Stimulated activated memory B cell treated with anti-CD40 and anti-IgM and Interleukin-4, amounts not matched to agents 10 μg/mL and 1 μg/mL and 100 μg/mL, for 72 hours (primary cell): ENCODE results near the gene SLC24A4.

ENCODE experiments used
- ATAC-seq: fragments of 150-1000 bp; cut with Tn5 transposase; 2 replicates; pipeline ENCODE4 v1.10.0; 2021
- H3K27ac Mint-ChIP-seq: one replicate; pipeline ENCODE4 v1.8.0; 2022; ENCODE audit warnings: mild to moderate bottlenecking, mixed read lengths
- H3K27me3 Mint-ChIP-seq: one replicate; pipeline ENCODE4 v1.8.0; 2022; ENCODE audit warnings: mixed read lengths
- H3K36me3 Mint-ChIP-seq: one replicate; pipeline ENCODE4 v1.8.0; 2022; ENCODE audit warnings: mixed read lengths
- H3K4me1 Mint-ChIP-seq: one replicate; pipeline ENCODE4 v1.8.0; 2022; ENCODE audit warnings: mixed read lengths
- H3K4me3 Mint-ChIP-seq: one replicate; pipeline ENCODE4 v1.8.0; 2022; ENCODE audit warnings: mild to moderate bottlenecking, moderate library complexity, mixed read lengths
- H3K9me3 Mint-ChIP-seq: one replicate; pipeline ENCODE4 v1.8.0; 2022; ENCODE audit warnings: mixed read lengths

SLC24A4 gene

GRCh38 chr14:92516344-92516965 lies 193.5 kb downstream of the SLC24A4 start:
- no peaks in the 10 kb centered on the region for H3K27me3 Mint-ChIP-seq
- no peak for ATAC-seq
- peaks cover 8% of the 10 kb centered on the region for H3K36me3 Mint-ChIP-seq
- no peak overlapping the region for H3K4me3 Mint-ChIP-seq
- peaks cover 48% of the 10 kb centered on the region for H3K4me1 Mint-ChIP-seq
- peaks cover 5% of the 10 kb centered on the region for H3K9me3 Mint-ChIP-seq
- H3K27ac Mint-ChIP-seq = peak overlapping the region; percentile 17

- H3K4me1 Mint-ChIP-seq = peaks cover 46% of the 10 kb centered on the region
These were observed 194.1 kb downstream of the SLC24A4 start for GRCh38 chr14:92516966-92517506.

GRCh38 chr14:92517761-92518160 lies 194.8 kb downstream of the SLC24A4 start:
- Mint-ChIP-seq H3K4me1 (peaks cover 40% of the 10 kb centered on the region), H3K36me3 (peaks cover 11% of the 10 kb centered on the region), H3K27ac (peak overlapping the region; percentile 5), H3K27me3 (no peaks in the 10 kb centered on the region), H3K9me3 (peaks cover 5% of the 10 kb centered on the region), H3K4me3 (no peak overlapping the region)
- no peak for ATAC-seq

More at GRCh38 chr14:92516966-92517506, 194.1 kb downstream of the SLC24A4 start:
- peaks cover 11% of the 10 kb centered on the region for H3K36me3 Mint-ChIP-seq
- no peak for ATAC-seq
- H3K4me3 Mint-ChIP-seq = no peak overlapping the region
- H3K9me3 Mint-ChIP-seq = peaks cover 5% of the 10 kb centered on the region
- peak overlapping the region; percentile 17 for H3K27ac Mint-ChIP-seq
- H3K27me3 Mint-ChIP-seq = no peaks in the 10 kb centered on the region

DNA sequence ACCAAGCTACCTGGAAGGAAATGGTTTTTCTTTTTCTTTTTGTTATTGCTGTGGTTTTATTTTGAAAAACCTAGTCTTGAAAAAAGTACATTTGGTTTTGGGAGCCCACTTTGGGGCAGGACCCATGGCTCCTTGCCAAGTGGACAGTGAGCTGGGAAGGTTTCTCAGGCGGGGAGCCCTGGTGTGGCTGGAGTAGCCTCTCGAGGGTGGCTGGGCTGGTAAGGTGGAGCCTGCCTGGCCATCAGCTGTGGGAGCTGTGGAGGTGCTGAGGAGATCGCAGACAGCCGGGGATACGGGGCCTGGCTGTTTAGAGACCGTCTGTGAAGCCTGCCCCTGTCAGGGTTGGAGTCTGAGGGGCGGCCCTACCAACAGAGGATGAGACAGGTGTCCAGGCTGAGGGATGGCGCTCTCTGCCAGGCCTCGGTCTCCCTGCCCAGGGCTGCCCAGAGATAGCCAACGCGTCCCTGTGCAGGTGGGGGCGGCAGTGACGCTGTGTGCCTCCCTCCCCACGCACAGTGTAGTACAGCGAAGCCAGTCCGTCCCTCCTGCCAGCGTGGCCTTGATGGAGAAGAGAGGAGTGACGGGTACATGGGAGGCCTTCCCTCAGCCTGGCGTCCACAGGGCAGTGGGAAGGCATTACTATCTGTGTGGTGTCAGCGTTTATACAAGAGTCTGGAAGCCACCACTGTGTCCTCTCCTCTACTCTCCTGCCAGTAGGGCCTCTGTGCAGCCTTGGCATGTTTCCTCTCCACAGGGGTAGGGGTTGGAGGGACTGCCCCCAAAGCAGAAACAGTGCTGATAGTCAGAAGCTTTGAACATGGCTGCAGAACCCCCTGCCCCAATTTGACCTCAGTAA lies 196.5 kb downstream of the SLC24A4 start:
- Mint-ChIP-seq H3K4me1 (peaks cover 40% of the 10 kb centered on the region), H3K27me3 (no peaks in the 10 kb centered on the region), H3K27ac (peak overlapping the region; percentile 38), H3K4me3 (no peak overlapping the region), H3K36me3 (peaks cover 11% of the 10 kb centered on the region), H3K9me3 (peaks cover 5% of the 10 kb centered on the region)
- ATAC-seq = peak; percentile 9

DNA sequence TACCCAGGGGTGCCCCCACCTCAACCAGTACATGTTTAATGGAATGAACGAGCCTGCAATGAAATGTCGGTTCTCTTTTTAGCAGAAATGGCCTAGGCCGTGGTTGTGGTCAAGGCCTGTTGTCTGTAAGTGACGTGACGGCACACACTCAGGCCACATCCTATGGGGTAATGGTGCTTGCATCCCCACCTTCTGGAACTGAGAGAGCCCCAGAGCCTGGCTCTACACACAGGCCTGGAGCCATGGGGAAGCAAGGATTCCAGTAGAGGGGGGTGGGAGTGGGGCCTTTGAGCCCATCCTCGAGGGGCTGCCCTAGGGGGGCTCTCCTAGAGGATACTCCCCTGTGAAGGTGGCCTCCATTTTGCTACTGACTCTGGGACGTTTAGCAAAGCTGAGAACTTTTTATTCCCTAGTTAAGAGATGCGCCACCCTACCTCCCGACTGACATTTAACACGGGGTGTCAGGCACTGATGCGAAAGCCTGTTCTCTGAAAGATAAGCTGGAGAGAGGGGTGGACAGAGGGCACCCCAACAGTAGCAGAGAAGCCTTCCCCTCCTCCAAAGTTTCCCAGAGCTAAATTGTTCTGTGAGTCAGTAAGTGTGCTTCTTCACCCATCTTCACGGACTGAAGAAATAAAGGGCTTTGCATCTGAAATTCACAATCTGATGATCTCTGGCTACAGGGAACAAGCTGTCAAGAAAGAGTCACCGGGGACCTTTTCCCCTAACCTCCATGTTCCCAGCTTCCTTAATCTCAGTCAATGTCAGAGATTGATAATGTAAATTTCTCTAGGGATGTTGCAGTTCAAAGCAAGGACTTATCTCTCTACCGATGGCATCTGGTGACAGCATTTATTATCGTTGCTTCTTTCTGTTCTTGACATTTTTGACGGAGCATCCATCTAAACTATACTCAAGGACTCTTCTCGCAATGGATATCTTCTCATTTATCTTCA lies 197.4 kb downstream of the SLC24A4 start:
- no peaks in the 10 kb centered on the region for H3K27me3 Mint-ChIP-seq
- peaks cover 5% of the 10 kb centered on the region for H3K9me3 Mint-ChIP-seq
- peak; percentile 42 for ATAC-seq
- H3K4me1 Mint-ChIP-seq = peaks cover 33% of the 10 kb centered on the region
- H3K4me3 Mint-ChIP-seq = no peak overlapping the region
- no peak overlapping the region for H3K27ac Mint-ChIP-seq
- H3K36me3 Mint-ChIP-seq = peaks cover 11% of the 10 kb centered on the region

GRCh38 chr14:92521058-92521415 lies 198.1 kb downstream of the SLC24A4 start:
- Mint-ChIP-seq H3K4me1 (peaks cover 27% of the 10 kb centered on the region), H3K4me3 (no peak overlapping the region), H3K9me3 (peaks cover 5% of the 10 kb centered on the region), H3K27me3 (no peaks in the 10 kb centered on the region), H3K27ac (no peak overlapping the region), H3K36me3 (peaks cover 11% of the 10 kb centered on the region)
- ATAC-seq = no peak

- H3K4me3 Mint-ChIP-seq = no peak overlapping the region
- peaks cover 16% of the 10 kb centered on the region for H3K4me1 Mint-ChIP-seq
- H3K9me3 Mint-ChIP-seq = peaks cover 5% of the 10 kb centered on the region
- no peak overlapping the region for H3K27ac Mint-ChIP-seq
- H3K27me3 Mint-ChIP-seq = no peaks in the 10 kb centered on the region
- peaks cover 11% of the 10 kb centered on the region for H3K36me3 Mint-ChIP-seq
- no peak for ATAC-seq
These were observed 200.8 kb downstream of the SLC24A4 start for GRCh38 chr14:92523752-92524151.

- Mint-ChIP-seq H3K36me3 (peaks cover 11% of the 10 kb centered on the region), H3K4me3 (no peak overlapping the region), H3K27me3 (no peaks in the 10 kb centered on the region), H3K4me1 (peaks cover 11% of the 10 kb centered on the region), H3K27ac (no peak overlapping the region), H3K9me3 (peaks cover 5% of the 10 kb centered on the region)
- no peak for ATAC-seq
These were observed 201.7 kb downstream of the SLC24A4 start for GRCh38 chr14:92524602-92525185.

DNA sequence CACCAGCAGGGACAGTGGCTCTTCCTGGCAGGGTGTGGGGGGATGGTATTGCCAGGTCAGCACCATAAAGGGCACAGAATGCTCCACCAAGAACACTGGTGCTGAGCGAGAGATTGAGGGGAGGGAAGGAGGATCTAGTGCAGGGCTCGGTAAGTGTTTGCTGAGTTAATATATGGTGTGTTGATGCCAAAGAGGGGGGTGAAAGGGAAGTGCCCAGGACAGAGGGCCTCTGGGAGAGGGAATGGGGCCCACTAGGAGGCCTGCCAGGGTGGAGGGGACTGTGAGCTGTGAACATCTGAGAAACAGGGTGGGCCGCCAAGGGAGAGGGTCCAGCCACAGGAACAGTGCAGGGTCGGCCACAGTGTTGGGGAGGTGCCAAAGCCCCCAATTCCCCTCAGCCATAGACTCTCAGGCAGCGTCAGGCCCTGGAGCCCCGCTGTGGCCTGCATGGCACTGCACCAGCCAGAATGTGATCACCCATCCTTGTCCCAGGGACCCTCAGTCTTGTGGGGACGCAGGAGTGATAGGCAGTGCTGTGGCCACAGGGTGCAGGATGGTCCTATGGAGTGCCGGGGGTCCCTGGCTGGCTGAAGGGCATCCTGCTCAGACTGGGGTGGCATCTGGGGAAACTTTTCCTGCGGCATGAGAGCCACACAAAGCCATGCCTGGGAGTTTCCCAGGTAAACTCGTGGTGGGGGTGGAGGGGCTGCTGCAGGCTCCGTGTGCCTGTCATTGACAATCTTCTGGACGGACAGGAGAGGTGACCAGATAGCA lies 202.5 kb downstream of the SLC24A4 start:
- Mint-ChIP-seq H3K36me3 (peaks cover 11% of the 10 kb centered on the region), H3K9me3 (peaks cover 5% of the 10 kb centered on the region), H3K4me1 (peaks cover 16% of the 10 kb centered on the region), H3K27me3 (no peaks in the 10 kb centered on the region), H3K27ac (no peak overlapping the region), H3K4me3 (no peak overlapping the region)
- ATAC-seq = no peak

DNA sequence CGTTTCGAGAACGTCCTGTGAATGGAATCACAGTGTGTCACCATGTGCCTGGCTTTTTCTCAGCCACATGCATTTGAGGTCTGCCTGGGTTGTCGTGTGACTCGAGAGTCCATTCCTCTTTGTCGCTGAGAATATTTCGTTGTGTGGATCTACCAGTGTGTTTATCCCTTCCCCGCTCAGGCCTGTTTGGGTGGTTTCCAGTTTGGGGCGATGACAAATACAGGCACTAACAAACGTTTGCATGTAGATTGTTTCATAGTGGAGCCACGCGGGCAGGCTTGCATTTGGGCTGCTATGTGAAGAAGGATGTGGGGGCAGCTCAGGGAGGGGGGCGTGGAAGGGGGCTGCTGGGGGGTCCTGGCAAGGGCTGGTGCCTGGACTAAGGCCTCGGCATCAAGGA lies 204.8 kb downstream of the SLC24A4 start:
- Mint-ChIP-seq H3K4me3 (no peak overlapping the region), H3K4me1 (peaks cover 32% of the 10 kb centered on the region), H3K27me3 (no peaks in the 10 kb centered on the region), H3K36me3 (no peaks in the 10 kb centered on the region), H3K9me3 (no peaks in the 10 kb centered on the region), H3K27ac (peak overlapping the region; percentile 4)
- ATAC-seq = no peak

DNA sequence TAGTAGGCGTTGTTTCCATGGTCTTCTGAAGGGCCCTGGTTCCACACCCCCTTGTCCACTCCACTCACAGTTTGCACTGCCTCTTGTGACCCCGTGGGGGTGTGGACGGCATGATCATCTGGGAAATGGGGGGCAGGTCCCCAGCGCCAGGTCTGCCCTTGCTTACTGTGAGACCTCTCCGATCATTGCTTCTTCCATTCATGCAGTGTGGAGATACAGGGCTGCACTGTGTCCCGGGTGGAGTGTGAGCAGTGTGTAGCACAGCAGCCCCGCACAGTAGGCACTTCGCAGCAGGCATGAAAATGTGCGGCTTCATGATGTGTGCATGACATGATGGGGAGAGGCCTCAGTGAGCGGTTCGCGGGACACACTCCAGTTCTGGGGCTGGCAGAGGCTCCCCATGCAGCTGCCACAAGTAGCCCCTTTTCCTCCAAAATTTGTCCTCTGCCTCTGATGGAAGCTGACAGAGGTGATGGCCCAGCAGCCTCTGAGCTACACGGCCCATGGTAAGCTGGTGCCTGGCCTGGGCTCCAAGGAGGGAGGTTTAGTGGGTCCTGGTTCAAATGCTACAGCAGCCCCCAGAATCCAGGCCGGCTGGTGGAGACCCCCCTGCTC lies 205.6 kb downstream of the SLC24A4 start:
- no peaks in the 10 kb centered on the region for H3K27me3 Mint-ChIP-seq
- no peaks in the 10 kb centered on the region for H3K9me3 Mint-ChIP-seq
- H3K27ac Mint-ChIP-seq = no peak overlapping the region
- no peak overlapping the region for H3K4me3 Mint-ChIP-seq
- H3K36me3 Mint-ChIP-seq = no peaks in the 10 kb centered on the region
- ATAC-seq = no peak
- peaks cover 32% of the 10 kb centered on the region for H3K4me1 Mint-ChIP-seq

- no peak overlapping the region for H3K4me3 Mint-ChIP-seq
- no peaks in the 10 kb centered on the region for H3K9me3 Mint-ChIP-seq
- H3K27ac Mint-ChIP-seq = no peak overlapping the region
- no peaks in the 10 kb centered on the region for H3K36me3 Mint-ChIP-seq
- no peaks in the 10 kb centered on the region for H3K27me3 Mint-ChIP-seq
- H3K4me1 Mint-ChIP-seq = peaks cover 35% of the 10 kb centered on the region
- ATAC-seq = no peak
These were observed 206.9 kb downstream of the SLC24A4 start for GRCh38 chr14:92529903-92530302.

DNA sequence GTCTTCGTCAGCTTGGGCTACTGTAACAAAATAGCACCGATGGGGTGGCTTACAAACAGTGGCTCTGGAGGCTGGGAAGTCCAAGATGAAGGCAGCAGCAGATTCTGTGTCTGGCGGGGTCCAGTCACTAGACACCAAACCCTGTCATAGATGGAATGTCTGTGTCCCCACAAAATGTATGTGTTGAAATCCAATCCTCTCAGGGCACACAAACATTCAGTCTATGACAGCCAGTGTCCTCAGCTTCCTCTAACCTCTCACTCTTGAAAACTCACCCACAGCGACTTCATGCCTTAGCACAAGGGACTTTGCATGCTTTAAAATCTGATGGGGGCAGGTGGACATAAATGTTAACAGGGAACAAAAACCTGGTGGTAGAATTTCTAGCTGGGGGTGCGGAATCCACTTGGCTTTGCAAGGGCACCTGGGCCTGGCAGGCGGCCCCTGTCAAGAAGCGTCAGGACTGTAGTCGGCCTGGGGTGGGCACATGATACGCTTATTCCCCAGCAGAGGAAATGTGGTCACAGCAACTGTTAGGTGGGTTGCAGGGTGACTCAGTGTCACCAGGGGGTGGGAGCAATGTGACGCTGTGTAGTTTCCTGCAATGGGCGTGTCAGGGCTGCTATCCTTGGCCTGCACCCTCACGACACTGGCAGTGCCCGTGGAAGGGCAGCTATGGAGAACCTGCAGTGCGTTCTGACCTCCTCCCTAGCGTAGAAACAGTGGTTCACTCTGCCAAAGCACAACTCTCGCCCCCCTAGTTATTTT lies 208.3 kb downstream of the SLC24A4 start:
- Mint-ChIP-seq H3K27ac (peak overlapping the region; percentile 68), H3K27me3 (no peaks in the 10 kb centered on the region), H3K36me3 (no peaks in the 10 kb centered on the region), H3K9me3 (no peaks in the 10 kb centered on the region), H3K4me3 (no peak overlapping the region), H3K4me1 (peaks cover 42% of the 10 kb centered on the region)
- ATAC-seq = peak; percentile 83
